Measurements from ENCODE around the gene EVA1C.

EVA1C gene

GRCh38 chr21:32413015-32413504 is 554 bp downstream of the EVA1C start:
- DNase-seq (ENCODE audit: low spot score), result no peak
- TF ChIP-seq, protein P1, sequence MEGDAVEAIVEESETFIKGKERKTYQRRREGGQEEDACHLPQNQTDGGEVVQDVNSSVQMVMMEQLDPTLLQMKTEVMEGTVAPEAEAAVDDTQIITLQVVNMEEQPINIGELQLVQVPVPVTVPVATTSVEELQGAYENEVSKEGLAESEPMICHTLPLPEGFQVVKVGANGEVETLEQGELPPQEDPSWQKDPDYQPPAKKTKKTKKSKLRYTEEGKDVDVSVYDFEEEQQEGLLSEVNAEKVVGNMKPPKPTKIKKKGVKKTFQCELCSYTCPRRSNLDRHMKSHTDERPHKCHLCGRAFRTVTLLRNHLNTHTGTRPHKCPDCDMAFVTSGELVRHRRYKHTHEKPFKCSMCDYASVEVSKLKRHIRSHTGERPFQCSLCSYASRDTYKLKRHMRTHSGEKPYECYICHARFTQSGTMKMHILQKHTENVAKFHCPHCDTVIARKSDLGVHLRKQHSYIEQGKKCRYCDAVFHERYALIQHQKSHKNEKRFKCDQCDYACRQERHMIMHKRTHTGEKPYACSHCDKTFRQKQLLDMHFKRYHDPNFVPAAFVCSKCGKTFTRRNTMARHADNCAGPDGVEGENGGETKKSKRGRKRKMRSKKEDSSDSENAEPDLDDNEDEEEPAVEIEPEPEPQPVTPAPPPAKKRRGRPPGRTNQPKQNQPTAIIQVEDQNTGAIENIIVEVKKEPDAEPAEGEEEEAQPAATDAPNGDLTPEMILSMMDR (IDR thresholded peaks at IDR 0.05; ENCODE audit: extremely low read depth, insufficient read depth, missing control alignments), result no peak
- in situ Hi-C loops (cut with MboI; ENCODE audit: low pct_unique_long_range_greater_than_20kb, low sequenced_read_pairs, unreplicated experiment), result loop anchor here (25.0 kb wide), 1 partner anchor 174 kb away; the partner anchor contains the start of gene TCP10L

GRCh38 chr21:32413697-32414578 is 1.4 kb downstream of the EVA1C start:
- in situ Hi-C loops (cut with MboI; ENCODE audit: low pct_unique_long_range_greater_than_20kb, low sequenced_read_pairs, unreplicated experiment), result loop anchor here (25.0 kb wide), 1 partner anchor 173 kb away; the partner anchor contains the start of gene TCP10L
- DNase-seq (ENCODE audit: low spot score), result no peak

DNA sequence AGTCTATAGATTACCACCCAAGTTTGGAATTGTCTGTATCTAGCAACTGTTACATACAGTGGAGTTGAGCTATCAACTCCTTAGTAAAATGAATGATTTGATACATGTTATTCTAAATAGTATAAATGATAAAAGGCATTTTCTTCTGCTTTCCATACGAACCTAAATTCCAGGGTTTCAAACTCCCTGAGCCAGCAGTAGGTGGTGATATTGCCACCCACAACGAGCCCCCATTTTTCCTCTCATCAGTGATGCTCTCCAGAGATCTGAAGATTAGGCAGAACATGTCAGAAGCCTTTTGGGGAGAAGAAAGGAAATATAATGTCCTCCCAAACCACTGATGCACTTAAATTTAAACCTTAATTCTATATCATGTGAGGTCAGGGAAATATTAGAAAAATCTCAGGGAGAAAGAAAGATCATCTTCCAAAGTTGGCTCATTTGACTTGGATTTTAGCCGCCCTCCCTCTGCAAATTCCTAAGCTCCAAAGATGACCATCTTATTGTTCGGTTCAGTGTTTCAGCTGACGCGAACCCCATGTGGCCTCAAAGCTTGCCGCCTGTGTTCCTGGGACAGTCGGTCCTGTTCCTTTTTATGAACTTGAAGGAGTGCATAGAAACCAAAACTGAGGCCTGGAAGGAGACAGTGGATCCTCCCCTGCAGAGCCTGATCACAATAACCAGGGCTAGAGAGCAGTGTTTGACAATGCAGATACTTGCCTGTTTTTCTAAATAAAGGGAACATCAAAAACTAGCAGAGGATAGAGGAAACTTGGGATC is 2.3 kb downstream of the EVA1C start:
- no peak for DNase-seq (ENCODE audit: low spot score)
- TF ChIP-seq, protein P1 (IDR thresholded peaks at IDR 0.05; ENCODE audit: extremely low read depth, insufficient read depth, missing control alignments), result no peak
- in situ Hi-C loops (cut with MboI; ENCODE audit: low pct_unique_long_range_greater_than_20kb, low sequenced_read_pairs, unreplicated experiment), result loop anchor here (25.0 kb wide), 1 partner anchor 173 kb away; the partner anchor contains the start of gene TCP10L

More at GRCh38 chr21:32413697-32414578, 1.4 kb downstream of the EVA1C start:
- TF ChIP-seq, protein P1 (IDR thresholded peaks at IDR 0.05; ENCODE audit: extremely low read depth, insufficient read depth, missing control alignments), result no peak

DNA sequence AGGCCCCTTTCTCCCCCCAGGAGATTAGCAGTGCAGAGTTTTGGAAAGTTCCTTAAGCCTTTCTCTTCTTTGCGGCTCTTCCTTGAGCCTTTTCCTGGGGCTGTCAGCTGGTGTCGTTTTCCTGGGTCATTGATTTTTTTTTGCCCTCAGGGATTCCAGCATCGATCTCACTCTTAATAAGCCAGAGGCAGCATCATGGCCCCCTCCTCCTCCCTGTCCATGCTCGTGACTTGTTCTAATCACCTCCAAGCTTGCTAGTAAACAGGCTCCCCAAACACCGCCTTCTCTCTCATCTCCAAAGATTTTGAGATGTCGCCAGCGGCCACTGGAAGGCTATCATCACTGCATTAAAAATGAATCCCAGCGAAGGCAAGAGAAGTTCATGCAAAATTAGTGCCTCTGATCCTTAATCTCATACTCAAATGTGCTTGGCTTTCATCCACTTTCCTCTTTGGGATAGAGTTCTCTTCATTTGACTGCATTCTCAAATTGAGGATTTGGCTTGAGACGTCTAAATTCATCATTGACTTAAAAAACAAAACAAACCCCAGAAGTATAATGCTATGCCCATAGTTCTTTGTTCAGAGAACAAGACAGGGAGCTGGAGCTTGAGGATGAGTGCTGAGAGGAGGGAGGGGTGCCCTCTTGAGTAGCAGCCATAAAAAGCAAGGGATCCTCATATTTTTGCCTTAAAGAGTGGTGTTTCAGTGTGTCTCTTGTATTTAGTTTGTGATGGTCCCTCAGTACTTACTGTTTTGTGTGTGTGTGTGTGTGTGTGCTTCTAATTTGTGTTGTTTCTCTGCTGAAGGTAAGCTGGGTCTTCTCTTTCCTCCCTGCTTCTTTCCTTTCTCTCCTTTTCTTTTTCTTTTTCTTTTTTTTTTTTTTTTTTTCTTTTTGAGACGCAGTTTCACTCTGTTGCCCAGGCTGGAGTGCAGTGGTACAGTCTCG is 3.2 kb downstream of the EVA1C start:
- in situ Hi-C loops (cut with MboI; ENCODE audit: low pct_unique_long_range_greater_than_20kb, low sequenced_read_pairs, unreplicated experiment), result loop anchor here (25.0 kb wide), 1 partner anchor 172 kb away; the partner anchor contains the start of gene TCP10L
- DNase-seq (ENCODE audit: low spot score), result no peak
- TF ChIP-seq, protein P1 (IDR thresholded peaks at IDR 0.05; ENCODE audit: extremely low read depth, insufficient read depth, missing control alignments), result no peak

- TF ChIP-seq, protein P1 (IDR thresholded peaks at IDR 0.05; ENCODE audit: extremely low read depth, insufficient read depth, missing control alignments), result no peak
- in situ Hi-C loops (cut with MboI; ENCODE audit: low pct_unique_long_range_greater_than_20kb, low sequenced_read_pairs, unreplicated experiment), result loop anchor here (25.0 kb wide), 1 partner anchor 169 kb away; the partner anchor contains the start of gene TCP10L
These were observed 5.6 kb downstream of the EVA1C start for GRCh38 chr21:32418146-32418545.

More at GRCh38 chr21:32418146-32418545, 5.6 kb downstream of the EVA1C start:
- DNase-seq (ENCODE audit: low spot score), result no peak

Data from GM13977 (cell line).